Panc1 (cell line): Measurements from ENCODE around the gene VNN1.

ENCODE experiments used
- POLR2AphosphoS5 ChIP-seq: IDR thresholded peaks from 2 replicates; pipeline ENCODE4 v1.6.1; 2012; ENCODE audit warnings: mild to moderate bottlenecking, low read depth, low read length, moderate library complexity
- SIN3A ChIP-seq: IDR thresholded peaks from 2 replicates; pipeline ENCODE4 v1.6.1; 2012; ENCODE audit warnings: low read depth, mild to moderate bottlenecking, low read length, moderate library complexity, borderline replicate concordance; ENCODE audit not compliant: insufficient read depth
- TCF7L2 ChIP-seq: IDR thresholded peaks from 2 replicates; pipeline ENCODE4 v1.6.1; 2011; ENCODE audit warnings: mild to moderate bottlenecking, low read depth, low read length, inconsistent platforms
- TF ChIP-seq, protein P1 (sequence below): fragments of 450-650 bp; IDR thresholded peaks from 2 replicates; pipeline ENCODE4 v1.5.1; 2017; ENCODE audit warnings: mild to moderate bottlenecking
- TF ChIP-seq, protein P2 (sequence below), 2 experiments: IDR thresholded peaks; 2 replicates each; pipeline ENCODE4 v1.6.1; 2011 to 2012; ENCODE audit warnings: low read depth in 2 of 2, control low read depth in 1 of 2, low read length in 1 of 2, mild to moderate bottlenecking in 1 of 2, moderate library complexity in 1 of 2; ENCODE audit not compliant: insufficient read depth in 1 of 2

DNA sequence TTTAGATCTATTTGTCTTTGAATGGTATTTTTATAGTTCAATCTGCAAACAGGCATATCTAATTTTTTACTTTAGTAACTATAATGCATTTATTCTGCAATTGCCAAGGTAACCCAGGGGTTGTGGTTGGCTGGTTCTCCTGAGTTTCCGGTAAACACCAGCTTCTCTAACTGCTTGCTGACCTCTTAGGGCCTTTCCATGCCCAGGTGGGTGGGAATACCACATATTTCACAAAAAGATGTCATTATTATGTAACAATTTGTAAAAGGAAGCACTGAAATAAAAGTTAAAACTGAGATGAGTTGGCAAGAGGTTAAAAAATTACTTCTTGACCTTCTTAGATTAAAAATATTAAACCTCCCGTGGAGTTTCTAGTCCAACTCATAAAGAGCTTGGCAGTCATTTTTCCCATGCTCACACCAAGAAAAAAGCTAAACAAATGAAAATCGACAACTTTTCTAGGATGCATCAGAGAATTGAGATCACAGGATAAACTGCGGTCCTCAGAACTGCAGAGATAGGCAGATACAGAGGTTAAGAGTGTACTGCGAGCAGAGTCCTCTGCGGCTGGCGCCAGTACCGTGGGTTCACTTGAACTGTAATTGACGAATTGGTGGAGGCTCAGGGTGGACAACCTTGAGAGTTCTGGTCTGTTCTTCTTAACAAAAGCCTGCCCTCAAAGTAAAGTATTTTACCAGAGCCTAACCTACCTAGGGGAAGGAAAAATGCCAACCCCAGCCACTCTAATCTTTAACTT lies 2.2 kb upstream of the VNN1 start:
- TF ChIP-seq, protein P1, sequence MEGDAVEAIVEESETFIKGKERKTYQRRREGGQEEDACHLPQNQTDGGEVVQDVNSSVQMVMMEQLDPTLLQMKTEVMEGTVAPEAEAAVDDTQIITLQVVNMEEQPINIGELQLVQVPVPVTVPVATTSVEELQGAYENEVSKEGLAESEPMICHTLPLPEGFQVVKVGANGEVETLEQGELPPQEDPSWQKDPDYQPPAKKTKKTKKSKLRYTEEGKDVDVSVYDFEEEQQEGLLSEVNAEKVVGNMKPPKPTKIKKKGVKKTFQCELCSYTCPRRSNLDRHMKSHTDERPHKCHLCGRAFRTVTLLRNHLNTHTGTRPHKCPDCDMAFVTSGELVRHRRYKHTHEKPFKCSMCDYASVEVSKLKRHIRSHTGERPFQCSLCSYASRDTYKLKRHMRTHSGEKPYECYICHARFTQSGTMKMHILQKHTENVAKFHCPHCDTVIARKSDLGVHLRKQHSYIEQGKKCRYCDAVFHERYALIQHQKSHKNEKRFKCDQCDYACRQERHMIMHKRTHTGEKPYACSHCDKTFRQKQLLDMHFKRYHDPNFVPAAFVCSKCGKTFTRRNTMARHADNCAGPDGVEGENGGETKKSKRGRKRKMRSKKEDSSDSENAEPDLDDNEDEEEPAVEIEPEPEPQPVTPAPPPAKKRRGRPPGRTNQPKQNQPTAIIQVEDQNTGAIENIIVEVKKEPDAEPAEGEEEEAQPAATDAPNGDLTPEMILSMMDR: no peak
- TF ChIP-seq POLR2AphosphoS5: no peak
- TF ChIP-seq TCF7L2: no peak
- TF ChIP-seq SIN3A: no peak
- TF ChIP-seq, protein P2, sequence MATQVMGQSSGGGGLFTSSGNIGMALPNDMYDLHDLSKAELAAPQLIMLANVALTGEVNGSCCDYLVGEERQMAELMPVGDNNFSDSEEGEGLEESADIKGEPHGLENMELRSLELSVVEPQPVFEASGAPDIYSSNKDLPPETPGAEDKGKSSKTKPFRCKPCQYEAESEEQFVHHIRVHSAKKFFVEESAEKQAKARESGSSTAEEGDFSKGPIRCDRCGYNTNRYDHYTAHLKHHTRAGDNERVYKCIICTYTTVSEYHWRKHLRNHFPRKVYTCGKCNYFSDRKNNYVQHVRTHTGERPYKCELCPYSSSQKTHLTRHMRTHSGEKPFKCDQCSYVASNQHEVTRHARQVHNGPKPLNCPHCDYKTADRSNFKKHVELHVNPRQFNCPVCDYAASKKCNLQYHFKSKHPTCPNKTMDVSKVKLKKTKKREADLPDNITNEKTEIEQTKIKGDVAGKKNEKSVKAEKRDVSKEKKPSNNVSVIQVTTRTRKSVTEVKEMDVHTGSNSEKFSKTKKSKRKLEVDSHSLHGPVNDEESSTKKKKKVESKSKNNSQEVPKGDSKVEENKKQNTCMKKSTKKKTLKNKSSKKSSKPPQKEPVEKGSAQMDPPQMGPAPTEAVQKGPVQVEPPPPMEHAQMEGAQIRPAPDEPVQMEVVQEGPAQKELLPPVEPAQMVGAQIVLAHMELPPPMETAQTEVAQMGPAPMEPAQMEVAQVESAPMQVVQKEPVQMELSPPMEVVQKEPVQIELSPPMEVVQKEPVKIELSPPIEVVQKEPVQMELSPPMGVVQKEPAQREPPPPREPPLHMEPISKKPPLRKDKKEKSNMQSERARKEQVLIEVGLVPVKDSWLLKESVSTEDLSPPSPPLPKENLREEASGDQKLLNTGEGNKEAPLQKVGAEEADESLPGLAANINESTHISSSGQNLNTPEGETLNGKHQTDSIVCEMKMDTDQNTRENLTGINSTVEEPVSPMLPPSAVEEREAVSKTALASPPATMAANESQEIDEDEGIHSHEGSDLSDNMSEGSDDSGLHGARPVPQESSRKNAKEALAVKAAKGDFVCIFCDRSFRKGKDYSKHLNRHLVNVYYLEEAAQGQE (IDR thresholded peaks at IDR 0.05; ENCODE audit: insufficient read depth in 1 of 2, low read depth in 2 of 2, low read length in 1 of 2): no peak
